Stimulated activated CD8-positive, alpha-beta memory T cell treated with anti-CD3 and anti-CD28 coated beads, Interleukin-4, amount 100 ng/mL, for 4 hours (primary cell): ENCODE measurements around the gene CPNE2.

Experiments
- DNase-seq, 2 donors: peaks; one replicate each; pipeline ENCODE4 v3.0.0-alpha.2; 2020; ENCODE audit warnings: low read depth in 2 of 2, low spot score in 1 of 2

The CPNE2 gene

GRCh38 chr16:57123974-57124674 is 31.7 kb downstream of the CPNE2 start:
- no peak for DNase-seq

- DNase-seq, result no peak
Measured at GRCh38 chr16:57125376-57125775, 33.0 kb downstream of the CPNE2 start.

- DNase-seq, result no peak
Measured at GRCh38 chr16:57125969-57126368, 33.6 kb downstream of the CPNE2 start.

- DNase-seq, result no peak
Measured at GRCh38 chr16:57126411-57126810, 34.0 kb downstream of the CPNE2 start.

- DNase-seq, result no peak
Measured at GRCh38 chr16:57127037-57127763, 34.8 kb downstream of the CPNE2 start.

- no peak for DNase-seq
Measured at GRCh38 chr16:57127836-57128235, 35.5 kb downstream of the CPNE2 start.

- DNase-seq, result peak in 1 of 2 donors; percentile 15
Measured at GRCh38 chr16:57128771-57129389, 36.5 kb downstream of the CPNE2 start.

GRCh38 chr16:57130950-57131321 is 38.6 kb downstream of the CPNE2 start:
- DNase-seq, result no peak

GRCh38 chr16:57131351-57131970 is 39.1 kb downstream of the CPNE2 start:
- DNase-seq, result no peak

GRCh38 chr16:57132470-57132869 is 40.1 kb downstream of the CPNE2 start:
- DNase-seq, result no peak

- DNase-seq, result no peak
Measured at GRCh38 chr16:57133031-57133430, 40.6 kb downstream of the CPNE2 start.

GRCh38 chr16:57133886-57134285 is 41.5 kb downstream of the CPNE2 start:
- no peak for DNase-seq

- DNase-seq, result peak in 1 of 2 donors; percentile 14
Measured at GRCh38 chr16:57134982-57135381, 42.6 kb downstream of the CPNE2 start.

- DNase-seq, result no peak
Measured at GRCh38 chr16:57137043-57137442, 44.7 kb downstream of the CPNE2 start.

- no peak for DNase-seq
Measured at GRCh38 chr16:57137566-57138273, 45.3 kb downstream of the CPNE2 start.

- no peak for DNase-seq
Measured at GRCh38 chr16:57138281-57138935, 46.0 kb downstream of the CPNE2 start.

GRCh38 chr16:57140931-57141668 is 48.7 kb downstream of the CPNE2 start:
- no peak for DNase-seq

GRCh38 chr16:57141822-57142631 is 49.6 kb downstream of the CPNE2 start:
- no peak for DNase-seq
